GM23338 (cell line): Measurements from ENCODE around the gene CHD2. TPM values are rescaled to one million over a fixed set of nuclear protein-coding genes. Genes with fewer than 3 reads are reported as not detected.

Experiments
- ATAC-seq: fragments of 200-7000 bp; cut with Tn5 transposase; 3 replicates; pipeline ENCODE4 v1.9.1; 2020
- DNase-seq: peaks from one replicate; pipeline ENCODE4 v3.0.0-alpha.2; 2015; ENCODE audit warnings: low spot score
- H2AFZ ChIP-seq: fragments of 200-600 bp; sonication (generic); 2 replicates; pipeline ENCODE4 v1.8.0; 2016; ENCODE audit warnings: antibody characterized with exemption, mild to moderate bottlenecking, moderate library complexity
- H3F3A ChIP-seq: fragments of 200-600 bp; sonication (generic); replicated peaks from 2 replicates; pipeline ENCODE4 v1.8.0; 2017; ENCODE audit warnings: antibody characterized with exemption, mixed run types, low read depth
- H3K27ac ChIP-seq: fragments of 200-600 bp; sonication (generic); 2 replicates; pipeline ENCODE4 v1.6.1; 2016; ENCODE audit warnings: low read depth
- H3K27me3 ChIP-seq: fragments of 200-600 bp; sonication (generic); 2 replicates; pipeline ENCODE4 v1.8.0; 2016; ENCODE audit warnings: mild to moderate bottlenecking, mixed run types, moderate library complexity; ENCODE audit not compliant: insufficient read depth
- H3K36me3 ChIP-seq: fragments of 200-600 bp; sonication (generic); 2 replicates; pipeline ENCODE4 v1.8.0; 2016; ENCODE audit warnings: mild to moderate bottlenecking; ENCODE audit not compliant: insufficient read depth
- H3K4me1 ChIP-seq: fragments of 200-600 bp; sonication (generic); 2 replicates; pipeline ENCODE4 v1.8.0; 2016; ENCODE audit warnings: mild to moderate bottlenecking, moderate library complexity; ENCODE audit not compliant: insufficient read depth
- H3K4me2 ChIP-seq: fragments of 200-600 bp; sonication (generic); 2 replicates; pipeline ENCODE4 v1.7.1; 2017; ENCODE audit warnings: mixed run types
- H3K4me3 ChIP-seq: fragments of 200-600 bp; sonication (generic); 2 replicates; pipeline ENCODE4 v1.6.1; 2016; ENCODE audit warnings: mixed run types
- H3K79me2 ChIP-seq: fragments of 200-600 bp; sonication (generic); replicated peaks from 2 replicates; pipeline ENCODE4 v1.8.0; 2017; ENCODE audit warnings: mild to moderate bottlenecking; ENCODE audit not compliant: insufficient read depth
- H3K9me2 ChIP-seq: fragments of 200-600 bp; sonication (generic); 2 replicates; pipeline ENCODE4 v1.8.0; 2017; ENCODE audit not compliant: insufficient read depth
- H4K20me1 ChIP-seq: fragments of 200-600 bp; sonication (generic); replicated peaks from 2 replicates; pipeline ENCODE4 v1.8.0; 2017; ENCODE audit warnings: mild to moderate bottlenecking; ENCODE audit not compliant: insufficient read depth
- H3K27ac Mint-ChIP-seq: 2 replicates; pipeline ENCODE4 v1.8.0; 2020; ENCODE audit warnings: inconsistent platforms, mild to moderate bottlenecking, moderate library complexity, mixed read lengths
- H3K27me3 Mint-ChIP-seq: 3 replicates; pipeline ENCODE4 v1.8.0; 2022; ENCODE audit warnings: low read depth, mild to moderate bottlenecking, moderate library complexity, mixed read lengths, inconsistent platforms; ENCODE audit not compliant: insufficient read depth, poor library complexity
- H3K36me3 Mint-ChIP-seq: 3 replicates; pipeline ENCODE4 v1.8.0; 2021; ENCODE audit warnings: low read depth, mild to moderate bottlenecking, inconsistent platforms, moderate library complexity, mixed read lengths
- H3K4me1 Mint-ChIP-seq: 3 replicates; pipeline ENCODE4 v1.8.0; 2020; ENCODE audit warnings: mild to moderate bottlenecking, inconsistent platforms, mixed read lengths
- H3K4me3 Mint-ChIP-seq: 3 replicates; pipeline ENCODE4 v1.8.0; 2021; ENCODE audit warnings: moderate library complexity, mild to moderate bottlenecking, inconsistent platforms, mixed read lengths
- H3K9me3 Mint-ChIP-seq: 3 replicates; pipeline ENCODE4 v1.8.0; 2020; ENCODE audit warnings: moderate library complexity, mild to moderate bottlenecking, inconsistent platforms, mixed read lengths
- CREB1 ChIP-seq: fragments of 250-450 bp; sonication (Bioruptor Pico); IDR thresholded peaks from 2 replicates; pipeline ENCODE4 v1.5.0; 2020; ENCODE audit warnings: low read depth, mild to moderate bottlenecking, moderate library complexity
- EZH2 ChIP-seq: fragments of 200-600 bp; sonication (generic); IDR thresholded peaks from one replicate; pipeline ENCODE4 v1.8.0; 2017; ENCODE audit warnings: antibody characterized with exemption, mild to moderate bottlenecking, low read depth; ENCODE audit not compliant: unreplicated experiment
- EZH2phosphoT487 ChIP-seq: fragments of 200-600 bp; sonication (generic); IDR thresholded peaks from one replicate; pipeline ENCODE4 v1.8.1; 2018; ENCODE audit warnings: antibody characterized with exemption; ENCODE audit not compliant: unreplicated experiment
- JUNB ChIP-seq: IDR thresholded peaks from one replicate; pipeline ENCODE4 v1.6.1; 2016; ENCODE audit warnings: antibody characterized with exemption; ENCODE audit not compliant: unreplicated experiment
- REST ChIP-seq: IDR thresholded peaks from one replicate; pipeline ENCODE4 v1.6.1; 2018; ENCODE audit warnings: antibody characterized with exemption; ENCODE audit not compliant: unreplicated experiment
- STAT1 ChIP-seq: IDR thresholded peaks from one replicate; pipeline ENCODE4 v1.6.1; 2016; ENCODE audit warnings: antibody characterized with exemption; ENCODE audit not compliant: unreplicated experiment
- ZNF114 ChIP-seq: fragments of 250-450 bp; sonication (Bioruptor Pico); IDR thresholded peaks from 2 replicates; pipeline ENCODE4 v1.5.0; 2020; ENCODE audit warnings: mild to moderate bottlenecking, moderate library complexity
- polyA plus RNA-seq: library from polyadenylated mRNA; unstranded; fragments of >200 nt; fragmentation: Nextera tagmentation; extraction: Ambion mirVana; gene quantifications from 2 replicates; pipeline ENCODE4 v1.2.1, GENCODE V29; 2016
- total RNA-seq: library from RNA; depleted of rRNA; stranded (reverse); fragments of >200 nt; shearing (Covaris generic); gene quantifications from 2 replicates; pipeline ENCODE4 v1.2.3, GENCODE V29; 2014
- TF ChIP-seq, protein P1 (sequence below): fragments of 250-450 bp; sonication (Bioruptor Pico); IDR thresholded peaks from 2 replicates; pipeline ENCODE4 v1.5.0; 2020; ENCODE audit warnings: mild to moderate bottlenecking, moderate library complexity
- TF ChIP-seq, protein P2 (sequence below): IDR thresholded peaks from 2 replicates; pipeline ENCODE4 v1.6.1; 2016; ENCODE audit warnings: antibody characterized with exemption

CHD2 gene
- total and polyA plus RNA-seq, 2 experiments from 2014 or later, result 119 to 130 TPM

DNA sequence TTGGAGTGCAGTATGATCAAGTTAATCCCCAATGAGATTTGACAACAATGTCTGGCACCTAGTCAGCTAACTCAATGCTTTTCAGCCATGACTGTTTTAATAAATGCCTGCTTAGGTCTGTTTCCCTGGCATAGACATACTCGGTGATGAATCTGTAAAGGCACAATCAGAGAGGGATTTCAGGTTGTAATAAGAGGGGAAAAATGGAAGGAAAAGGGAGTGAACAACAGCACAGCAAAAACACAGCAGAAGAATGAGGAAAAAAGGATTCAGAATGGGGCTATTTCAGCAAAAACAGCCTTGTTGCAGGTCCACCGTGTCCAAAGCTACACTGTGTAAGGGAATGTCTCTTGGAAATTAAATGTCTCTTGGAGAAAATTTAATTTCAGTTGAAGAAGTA, 19.3 kb upstream of the CHD2 start:
- Histone ChIP-seq H3K4me1 (peaks cover 40% of the 10 kb centered on the region), H3K27ac (peak overlapping the region; percentile 89), H3K36me3 (no peaks in the 10 kb centered on the region; the same call in 1 of the 2 replicates), H3K4me3 (no peak overlapping the region), H3K4me2 (peak overlapping the region; percentile 0; the same call in 1 of the 2 replicates), H3K9me2 (no peaks in the 10 kb centered on the region), H3K27me3 (no peaks in the 10 kb centered on the region), H2AFZ (peak overlapping the region; percentile 49; the same call in 1 of the 2 replicates), H3K79me2 (peaks cover 28% of the 10 kb centered on the region), H4K20me1 (no peaks in the 10 kb centered on the region), H3F3A (no peaks in the 10 kb centered on the region; the same call in 1 of the 2 replicates)
- TF ChIP-seq ZNF114 (CRISPR knock-in tag) (no peak), STAT1 (no peak), EZH2phosphoT487 (no peak), EZH2 (no peak), JUNB (no peak)
- Mint-ChIP-seq H3K4me3 (peak overlapping the region; percentile 28; the same call in 1 of the 3 replicates), H3K27ac (peak overlapping the region; percentile 78), H3K4me1 (peaks cover 43% of the 10 kb centered on the region), H3K36me3 (peaks cover 25% of the 10 kb centered on the region), H3K9me3 (peaks cover 2% of the 10 kb centered on the region; the same call in 2 of the 3 replicates), H3K27me3 (peaks cover 31% of the 10 kb centered on the region)
- ATAC-seq (no peak), DNase-seq (no peak)

- Histone ChIP-seq H3K4me1 (peaks cover 42% of the 10 kb centered on the region), H3K27me3 (no peaks in the 10 kb centered on the region), H4K20me1 (no peaks in the 10 kb centered on the region), H3K79me2 (peaks cover 33% of the 10 kb centered on the region), H3K27ac (peak overlapping the region; percentile 89), H3F3A (no peaks in the 10 kb centered on the region; the same call in 1 of the 2 replicates), H3K36me3 (peaks cover 4% of the 10 kb centered on the region; the same call in 1 of the 2 replicates), H3K4me2 (peak overlapping the region; percentile 0; the same call in 1 of the 2 replicates), H3K9me2 (no peaks in the 10 kb centered on the region), H3K4me3 (peak overlapping the region; percentile 35; the same call in 1 of the 2 replicates), H2AFZ (no peak overlapping the region; the same call in 1 of the 2 replicates)
- H3K36me3 Mint-ChIP-seq, result peaks cover 30% of the 10 kb centered on the region
- H3K9me3 Mint-ChIP-seq, result peaks cover 2% of the 10 kb centered on the region; the same call in 2 of the 3 replicates
- H3K27me3 Mint-ChIP-seq, result peaks cover 31% of the 10 kb centered on the region
- ATAC-seq (no peak), DNase-seq (no peak)
- H3K27ac Mint-ChIP-seq, result peak overlapping the region; percentile 99
- peak overlapping the region; percentile 73 for H3K4me3 Mint-ChIP-seq
- peaks cover 47% of the 10 kb centered on the region for H3K4me1 Mint-ChIP-seq
- no peak for TF ChIP-seq CREB1 (CRISPR knock-in tag)
- TF ChIP-seq, protein P1, sequence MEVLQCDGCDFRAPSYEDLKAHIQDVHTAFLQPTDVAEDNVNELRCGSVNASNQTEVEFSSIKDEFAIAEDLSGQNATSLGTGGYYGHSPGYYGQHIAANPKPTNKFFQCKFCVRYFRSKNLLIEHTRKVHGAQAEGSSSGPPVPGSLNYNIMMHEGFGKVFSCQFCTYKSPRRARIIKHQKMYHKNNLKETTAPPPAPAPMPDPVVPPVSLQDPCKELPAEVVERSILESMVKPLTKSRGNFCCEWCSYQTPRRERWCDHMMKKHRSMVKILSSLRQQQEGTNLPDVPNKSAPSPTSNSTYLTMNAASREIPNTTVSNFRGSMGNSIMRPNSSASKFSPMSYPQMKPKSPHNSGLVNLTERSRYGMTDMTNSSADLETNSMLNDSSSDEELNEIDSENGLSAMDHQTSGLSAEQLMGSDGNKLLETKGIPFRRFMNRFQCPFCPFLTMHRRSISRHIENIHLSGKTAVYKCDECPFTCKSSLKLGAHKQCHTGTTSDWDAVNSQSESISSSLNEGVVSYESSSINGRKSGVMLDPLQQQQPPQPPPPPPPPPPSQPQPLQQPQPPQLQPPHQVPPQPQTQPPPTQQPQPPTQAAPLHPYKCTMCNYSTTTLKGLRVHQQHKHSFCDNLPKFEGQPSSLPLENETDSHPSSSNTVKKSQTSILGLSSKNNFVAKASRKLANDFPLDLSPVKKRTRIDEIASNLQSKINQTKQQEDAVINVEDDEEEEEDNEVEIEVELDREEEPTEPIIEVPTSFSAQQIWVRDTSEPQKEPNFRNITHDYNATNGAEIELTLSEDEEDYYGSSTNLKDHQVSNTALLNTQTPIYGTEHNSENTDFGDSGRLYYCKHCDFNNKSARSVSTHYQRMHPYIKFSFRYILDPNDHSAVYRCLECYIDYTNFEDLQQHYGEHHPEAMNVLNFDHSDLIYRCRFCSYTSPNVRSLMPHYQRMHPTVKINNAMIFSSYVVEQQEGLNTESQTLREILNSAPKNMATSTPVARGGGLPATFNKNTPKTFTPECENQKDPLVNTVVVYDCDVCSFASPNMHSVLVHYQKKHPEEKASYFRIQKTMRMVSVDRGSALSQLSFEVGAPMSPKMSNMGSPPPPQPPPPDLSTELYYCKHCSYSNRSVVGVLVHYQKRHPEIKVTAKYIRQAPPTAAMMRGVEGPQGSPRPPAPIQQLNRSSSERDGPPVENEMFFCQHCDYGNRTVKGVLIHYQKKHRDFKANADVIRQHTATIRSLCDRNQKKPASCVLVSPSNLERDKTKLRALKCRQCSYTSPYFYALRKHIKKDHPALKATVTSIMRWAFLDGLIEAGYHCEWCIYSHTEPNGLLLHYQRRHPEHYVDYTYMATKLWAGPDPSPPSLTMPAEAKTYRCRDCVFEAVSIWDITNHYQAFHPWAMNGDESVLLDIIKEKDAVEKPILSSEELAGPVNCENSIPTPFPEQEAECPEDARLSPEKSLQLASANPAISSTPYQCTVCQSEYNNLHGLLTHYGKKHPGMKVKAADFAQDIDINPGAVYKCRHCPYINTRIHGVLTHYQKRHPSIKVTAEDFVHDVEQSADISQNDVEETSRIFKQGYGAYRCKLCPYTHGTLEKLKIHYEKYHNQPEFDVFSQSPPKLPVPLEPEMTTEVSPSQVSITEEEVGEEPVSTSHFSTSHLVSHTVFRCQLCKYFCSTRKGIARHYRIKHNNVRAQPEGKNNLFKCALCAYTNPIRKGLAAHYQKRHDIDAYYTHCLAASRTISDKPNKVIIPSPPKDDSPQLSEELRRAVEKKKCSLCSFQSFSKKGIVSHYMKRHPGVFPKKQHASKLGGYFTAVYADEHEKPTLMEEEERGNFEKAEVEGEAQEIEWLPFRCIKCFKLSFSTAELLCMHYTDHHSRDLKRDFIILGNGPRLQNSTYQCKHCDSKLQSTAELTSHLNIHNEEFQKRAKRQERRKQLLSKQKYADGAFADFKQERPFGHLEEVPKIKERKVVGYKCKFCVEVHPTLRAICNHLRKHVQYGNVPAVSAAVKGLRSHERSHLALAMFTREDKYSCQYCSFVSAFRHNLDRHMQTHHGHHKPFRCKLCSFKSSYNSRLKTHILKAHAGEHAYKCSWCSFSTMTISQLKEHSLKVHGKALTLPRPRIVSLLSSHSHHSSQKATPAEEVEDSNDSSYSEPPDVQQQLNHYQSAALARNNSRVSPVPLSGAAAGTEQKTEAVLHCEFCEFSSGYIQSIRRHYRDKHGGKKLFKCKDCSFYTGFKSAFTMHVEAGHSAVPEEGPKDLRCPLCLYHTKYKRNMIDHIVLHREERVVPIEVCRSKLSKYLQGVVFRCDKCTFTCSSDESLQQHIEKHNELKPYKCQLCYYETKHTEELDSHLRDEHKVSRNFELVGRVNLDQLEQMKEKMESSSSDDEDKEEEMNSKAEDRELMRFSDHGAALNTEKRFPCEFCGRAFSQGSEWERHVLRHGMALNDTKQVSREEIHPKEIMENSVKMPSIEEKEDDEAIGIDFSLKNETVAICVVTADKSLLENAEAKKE (CRISPR knock-in tag), result no peak
- TF ChIP-seq REST, result no peak
- no peak for TF ChIP-seq EZH2
- TF ChIP-seq, protein P2, sequence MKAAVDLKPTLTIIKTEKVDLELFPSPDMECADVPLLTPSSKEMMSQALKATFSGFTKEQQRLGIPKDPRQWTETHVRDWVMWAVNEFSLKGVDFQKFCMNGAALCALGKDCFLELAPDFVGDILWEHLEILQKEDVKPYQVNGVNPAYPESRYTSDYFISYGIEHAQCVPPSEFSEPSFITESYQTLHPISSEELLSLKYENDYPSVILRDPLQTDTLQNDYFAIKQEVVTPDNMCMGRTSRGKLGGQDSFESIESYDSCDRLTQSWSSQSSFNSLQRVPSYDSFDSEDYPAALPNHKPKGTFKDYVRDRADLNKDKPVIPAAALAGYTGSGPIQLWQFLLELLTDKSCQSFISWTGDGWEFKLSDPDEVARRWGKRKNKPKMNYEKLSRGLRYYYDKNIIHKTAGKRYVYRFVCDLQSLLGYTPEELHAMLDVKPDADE, result no peak
These were observed 18.8 kb upstream of the CHD2 start for GRCh38 chr15:92881211-92881754.
